Measurements from ENCODE around the gene MKRN3. TPM values are rescaled to one million over a fixed set of nuclear protein-coding genes. Genes with fewer than 3 reads are reported as not detected.

MKRN3 gene
- total and polyA plus RNA-seq, 2 of the 8 experiments (the other 6 are each of a cell fraction or from before 2014, with no cell fraction given), result not detected

- H3K4ac ChIP-seq (replicated peaks; ENCODE audit: insufficient read length, low read depth, low read length), result no peak overlapping the region
- no peak overlapping the region for H3K23ac ChIP-seq (ENCODE audit: insufficient read length)
- DNase-seq (ENCODE audit: low read depth in 1 of 2, low spot score in 2 of 2) (no peak), FAIRE-seq (no peak)
- H3K79me2 ChIP-seq (ENCODE audit: control insufficient read depth in 1 of 2, insufficient read depth in 2 of 2, low read length in 2 of 2), result no peaks in the 10 kb centered on the region
- H3K14ac ChIP-seq (ENCODE audit: insufficient read length), result no peak overlapping the region
- no peak overlapping the region for H3K4me2 ChIP-seq (ENCODE audit: insufficient read depth in 1 of 2, low read depth in 2 of 2, low read length in 2 of 2)
- no peak overlapping the region for H3K18ac ChIP-seq (ENCODE audit: extremely low read depth, low read length)
- no peak for TF ChIP-seq E2F6 (IDR thresholded peaks at IDR 0.05)
- no peak for TF ChIP-seq SUZ12 (IDR thresholded peaks at IDR 0.05; ENCODE audit: low read length)
- no peak for TF ChIP-seq CEBPB (IDR thresholded peaks at IDR 0.05; ENCODE audit: low read depth, low read length)
- H2BK20ac ChIP-seq (ENCODE audit: low read length), result no peak overlapping the region
- H4K8ac ChIP-seq (ENCODE audit: extremely low read depth, insufficient read depth, low read length), result no peak overlapping the region
- H4K20me1 ChIP-seq (replicated peaks in 1 of 2; ENCODE audit: control insufficient read depth in 1 of 2, insufficient read depth in 2 of 2, low read length in 2 of 2), result no peaks in the 10 kb centered on the region
- no peak overlapping the region for H2BK120ac ChIP-seq (replicated peaks; ENCODE audit: low read depth, low read length)
- H2BK15ac ChIP-seq (ENCODE audit: low read length), result no peak overlapping the region
- no peak overlapping the region for H3K27ac ChIP-seq (ENCODE audit: low read depth, low read length)
- no peak overlapping the region for H3K56ac ChIP-seq (replicated peaks; ENCODE audit: insufficient read length, low read depth, low read length)
- H3K23me2 ChIP-seq (ENCODE audit: low read depth, low read length), result no peaks in the 10 kb centered on the region
- H2BK12ac ChIP-seq (ENCODE audit: low read depth, low read length), result no peak overlapping the region
- no peak overlapping the region for H3K4me3 ChIP-seq (ENCODE audit: extremely low read depth in 1 of 4, insufficient read depth in 2 of 4, low read depth in 3 of 4, low read length in 4 of 4)
- no peak overlapping the region for H4K5ac ChIP-seq (ENCODE audit: insufficient read length, low read depth, low read length)
- no peak overlapping the region for H2AK5ac ChIP-seq (ENCODE audit: low read depth, low read length)
- H3K4me1 ChIP-seq (replicated peaks in 1 of 4; ENCODE audit: control insufficient read depth in 3 of 4, insufficient read depth in 4 of 4, low read length in 3 of 4), result no peaks in the 10 kb centered on the region
- no peak overlapping the region for H2AFZ ChIP-seq (ENCODE audit: low read length)
- H3K79me1 ChIP-seq (ENCODE audit: low read depth, low read length), result no peaks in the 10 kb centered on the region
- peaks cover 15 to 36% of the 10 kb centered on the region in 2 experiments; a peak in 3 of 4 replicates for H3K9me3 ChIP-seq (ENCODE audit: insufficient read depth in 2 of 2, low read depth in 1 of 2, low read length in 1 of 2)
- no peaks in the 10 kb centered on the region for H3K36me3 ChIP-seq (ENCODE audit: control insufficient read depth in 2 of 4, insufficient read depth in 4 of 4, low read length in 3 of 4)
- ChIA-PET POLR2A (ENCODE audit: partially characterized antibody) (no interaction called here), CTCF (ENCODE audit: partially characterized antibody) (interaction anchor here (0.6 kb wide), 1 partner anchor 1821 kb away, joined by 3 read pairs; no protein-coding TSS in a partner anchor)
- no peak overlapping the region for H4K91ac ChIP-seq (replicated peaks; ENCODE audit: insufficient read length, low read length)
- H2BK5ac ChIP-seq (ENCODE audit: low read depth, low read length), result no peak overlapping the region
- H3K27me3 ChIP-seq (replicated peaks in 1 of 4; ENCODE audit: control insufficient read depth in 3 of 4, extremely low read depth in 1 of 4, insufficient read depth in 3 of 4, low read length in 3 of 4), result no peaks in the 10 kb centered on the region
- H3K9ac ChIP-seq (replicated peaks in 1 of 4; ENCODE audit: extremely low read depth in 1 of 4, low read depth in 3 of 4, low read length in 3 of 4), result no peak overlapping the region
Observed at GRCh38 chr15:23546158-23546557, 19.3 kb upstream of the MKRN3 start.

Measured in H1 (cell line).